CD14-positive monocyte (primary cell): ENCODE measurements around the gene KIF25. TPM values are rescaled to one million over a fixed set of nuclear protein-coding genes. Genes with fewer than 3 reads are reported as not detected.

Source experiments
- DNase-seq, 3 donors: peaks; one replicate each; pipeline ENCODE4 v3.0.0-alpha.2; 2011 to 2022
- H2AFZ ChIP-seq: 2 replicates; pipeline ENCODE4 v1.6.0; 2012; ENCODE audit warnings: mild to moderate bottlenecking, low read depth, low read length, inconsistent platforms; ENCODE audit not compliant: insufficient read depth, poor library complexity, severe bottlenecking
- H3K27ac ChIP-seq, 2 donors: 1 replicate in 1 of 2; 2 replicates in 1 of 2; pipeline ENCODE4 v1.5.1; 2012 to 2013; ENCODE audit warnings: low read length in 2 of 2, control low read depth in 1 of 2, inconsistent platforms in 1 of 2, low read depth in 1 of 2, mild to moderate bottlenecking in 1 of 2
- H3K27me3 ChIP-seq, 2 donors: one replicate each; pipeline versions ENCODE4 v1.6.0 to v1.6.1; 2011 to 2013; ENCODE audit warnings: low read length in 2 of 2; ENCODE audit not compliant: control insufficient read depth in 2 of 2, insufficient read depth in 2 of 2
- H3K36me3 ChIP-seq, 2 donors: replicated peaks in 1 of 2; 1 replicate in 1 of 2; 2 replicates in 1 of 2; pipeline versions ENCODE4 v1.5.1 to v1.6.1; 2012 to 2013; ENCODE audit warnings: low read length in 2 of 2, control low read depth in 1 of 2, inconsistent platforms in 1 of 2, mild to moderate bottlenecking in 1 of 2; ENCODE audit not compliant: insufficient read depth in 2 of 2, control insufficient read depth in 1 of 2
- H3K4me1 ChIP-seq, 2 donors: 1 replicate in 1 of 2; 2 replicates in 1 of 2; pipeline versions ENCODE4 v1.5.1 to v1.6.1; 2012 to 2013; ENCODE audit warnings: low read length in 2 of 2, control low read depth in 1 of 2, inconsistent platforms in 1 of 2, mild to moderate bottlenecking in 1 of 2, moderate library complexity in 1 of 2; ENCODE audit not compliant: insufficient read depth in 2 of 2, control insufficient read depth in 1 of 2
- H3K4me2 ChIP-seq: replicated peaks from 2 replicates; pipeline ENCODE3; 2012; ENCODE audit warnings: low read length, moderate library complexity, mild to moderate bottlenecking; ENCODE audit not compliant: poor library complexity, severe bottlenecking; ENCODE audit errors: extremely low read depth
- H3K4me3 ChIP-seq, 3 experiments: fragments of 200-600 bp in 1 of 3; sonication (generic) in 1 of 3; replicated peaks in 1 of 3; 1 replicate in 2 of 3; 2 replicates in 1 of 3; pipeline ENCODE4 v1.5.1; 2011 to 2013; ENCODE audit warnings: low read length in 3 of 3, mild to moderate bottlenecking in 3 of 3, control low read depth in 2 of 3, low read depth in 2 of 3, inconsistent platforms in 1 of 3, moderate library complexity in 1 of 3
- H3K79me2 ChIP-seq: 2 replicates; pipeline ENCODE4 v1.6.0; 2012; ENCODE audit warnings: mild to moderate bottlenecking, control low read depth, inconsistent platforms, low read length, moderate library complexity; ENCODE audit not compliant: insufficient read depth
- H3K9ac ChIP-seq: 2 replicates; pipeline ENCODE4 v1.6.0; 2017; ENCODE audit warnings: low read length, mild to moderate bottlenecking; ENCODE audit not compliant: insufficient read depth, poor library complexity, severe bottlenecking
- H3K9me3 ChIP-seq, 2 donors: replicated peaks in 1 of 2; 1 replicate in 1 of 2; 2 replicates in 1 of 2; pipeline versions ENCODE4 v1.5.1 to v1.6.1; 2012 to 2013; ENCODE audit warnings: low read length in 2 of 2, control low read depth in 1 of 2; ENCODE audit not compliant: control insufficient read depth in 1 of 2, insufficient read depth in 1 of 2
- H4K20me1 ChIP-seq: 2 replicates; pipeline ENCODE4 v1.6.0; 2012; ENCODE audit warnings: mild to moderate bottlenecking, low read length, control low read depth, moderate library complexity; ENCODE audit not compliant: insufficient read depth
- H3K27ac Mint-ChIP-seq, 7 donors: one replicate each; pipeline ENCODE4 v1.8.0; 2020; ENCODE audit warnings: mild to moderate bottlenecking in 7 of 7, mixed read lengths in 7 of 7, moderate library complexity in 6 of 7, inconsistent platforms in 2 of 7
- H3K27me3 Mint-ChIP-seq, 3 donors: one replicate each; pipeline ENCODE4 v1.8.0; 2021 to 2022; ENCODE audit warnings: low read depth in 3 of 3, mild to moderate bottlenecking in 3 of 3, mixed read lengths in 3 of 3, moderate library complexity in 3 of 3, inconsistent platforms in 1 of 3
- H3K36me3 Mint-ChIP-seq, 2 donors: one replicate each; pipeline ENCODE4 v1.8.0; 2020; ENCODE audit warnings: mixed read lengths in 2 of 2, inconsistent platforms in 1 of 2, mild to moderate bottlenecking in 1 of 2
- H3K4me1 Mint-ChIP-seq: one replicate; pipeline ENCODE4 v1.8.0; 2020; ENCODE audit warnings: mild to moderate bottlenecking, mixed read lengths
- H3K4me3 Mint-ChIP-seq, 2 donors: one replicate each; pipeline ENCODE4 v1.8.0; 2020; ENCODE audit warnings: mild to moderate bottlenecking in 2 of 2, mixed read lengths in 2 of 2, moderate library complexity in 1 of 2
- H3K9me3 Mint-ChIP-seq, 7 donors: one replicate each; pipeline ENCODE4 v1.8.0; 2020 to 2022; ENCODE audit warnings: mixed read lengths in 7 of 7, mild to moderate bottlenecking in 6 of 7, moderate library complexity in 6 of 7, inconsistent platforms in 2 of 7
- WGBS: methylation state at CpG from one replicate; pipeline ENCODE4 v1.1.5; 2013; ENCODE audit warnings: missing lambda C conversion rate; ENCODE audit not compliant: insufficient coverage; 5-methylcytosine and 5-hydroxymethylcytosine counted together
- intact Hi-C, 2 donors: fragments of 100-400 bp; cut with micrococcal nuclease; formaldehyde crosslinking; loops; one replicate each; pipeline versions ENCODE4 v1.15.0 to v1.15.1; 2023
- polyA plus RNA-seq, 3 donors: library from polyadenylated mRNA; depleted of rRNA in 1 of 3; unstranded in 2 of 3; stranded (reverse) in 1 of 3; fragments of 300-500 nt in 2 of 3; fragments of >200 nt in 1 of 3; fragmentation: Illumina TruSeq in 2 of 3; gene quantifications; 1 replicate in 2 of 3; 2 replicates in 1 of 3; pipeline ENCODE4 v1.2.3, GENCODE V29; 2012 to 2021
- TF ChIP-seq, protein P1 (sequence below): fragments of 200-600 bp; IDR thresholded peaks from one replicate; pipeline ENCODE4 v1.8.0; 2022; ENCODE audit warnings: antibody characterized with exemption, mild to moderate bottlenecking

Gene KIF25
- polyA plus RNA-seq, 3 donors, result not detected

DNA sequence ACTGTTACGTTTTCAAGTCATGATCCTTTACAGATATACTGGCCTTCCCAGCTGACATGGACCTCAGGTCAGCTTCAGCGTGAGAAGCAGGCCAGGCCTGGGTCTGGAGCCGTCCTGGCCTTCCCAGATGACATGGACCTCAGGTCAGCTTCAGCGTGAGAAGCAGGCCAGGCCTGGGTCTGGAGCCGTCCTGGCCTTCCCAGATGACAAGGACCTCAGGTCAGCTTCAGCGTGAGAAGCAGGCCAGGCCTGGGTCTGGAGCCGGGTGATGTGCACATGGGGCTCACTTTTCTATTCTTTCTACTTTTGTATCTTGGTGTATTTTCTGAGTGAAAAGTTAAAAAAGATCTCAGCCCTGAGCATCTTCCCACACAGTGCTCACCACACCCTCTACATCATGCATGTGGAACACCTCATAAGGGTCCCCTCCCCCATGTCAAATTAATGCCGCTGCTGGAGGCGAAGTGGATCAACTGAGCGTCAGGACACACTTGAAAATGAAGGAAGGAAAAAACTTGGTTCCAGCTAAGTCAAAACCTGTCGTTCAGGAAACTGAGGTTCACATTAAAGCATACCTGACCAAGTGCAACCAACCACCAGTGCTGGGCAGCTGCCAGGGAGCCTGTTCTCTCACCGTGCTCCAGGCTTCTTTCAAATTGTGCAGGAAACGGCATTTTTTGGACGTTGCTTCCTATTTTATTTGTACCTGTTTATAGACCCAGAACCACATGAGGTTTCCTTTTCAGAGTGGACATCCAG lies 32.2 kb downstream of the KIF25 start:
- H3K4me1 ChIP-seq, result no peaks in the 10 kb centered on the region
- H3K27ac Mint-ChIP-seq, result no peak overlapping the region
- H3K9me3 Mint-ChIP-seq, result peaks cover 15 to 31% (median 22%) of the 10 kb centered on the region in 7 donors
- H3K79me2 ChIP-seq, result no peaks in the 10 kb centered on the region
- H3K36me3 ChIP-seq, result no peaks in the 10 kb centered on the region
- no peaks in the 10 kb centered on the region for H3K27me3 ChIP-seq
- no peaks in the 10 kb centered on the region for H3K36me3 Mint-ChIP-seq
- no peak overlapping the region for H3K4me3 ChIP-seq
- H3K4me2 ChIP-seq, result no peak overlapping the region
- TF ChIP-seq, protein P1, sequence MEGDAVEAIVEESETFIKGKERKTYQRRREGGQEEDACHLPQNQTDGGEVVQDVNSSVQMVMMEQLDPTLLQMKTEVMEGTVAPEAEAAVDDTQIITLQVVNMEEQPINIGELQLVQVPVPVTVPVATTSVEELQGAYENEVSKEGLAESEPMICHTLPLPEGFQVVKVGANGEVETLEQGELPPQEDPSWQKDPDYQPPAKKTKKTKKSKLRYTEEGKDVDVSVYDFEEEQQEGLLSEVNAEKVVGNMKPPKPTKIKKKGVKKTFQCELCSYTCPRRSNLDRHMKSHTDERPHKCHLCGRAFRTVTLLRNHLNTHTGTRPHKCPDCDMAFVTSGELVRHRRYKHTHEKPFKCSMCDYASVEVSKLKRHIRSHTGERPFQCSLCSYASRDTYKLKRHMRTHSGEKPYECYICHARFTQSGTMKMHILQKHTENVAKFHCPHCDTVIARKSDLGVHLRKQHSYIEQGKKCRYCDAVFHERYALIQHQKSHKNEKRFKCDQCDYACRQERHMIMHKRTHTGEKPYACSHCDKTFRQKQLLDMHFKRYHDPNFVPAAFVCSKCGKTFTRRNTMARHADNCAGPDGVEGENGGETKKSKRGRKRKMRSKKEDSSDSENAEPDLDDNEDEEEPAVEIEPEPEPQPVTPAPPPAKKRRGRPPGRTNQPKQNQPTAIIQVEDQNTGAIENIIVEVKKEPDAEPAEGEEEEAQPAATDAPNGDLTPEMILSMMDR, result no peak
- H3K9ac ChIP-seq, result no peak overlapping the region
- no peak for DNase-seq
- WGBS, result 58% methylated on average over 10 of the region's 14 CpGs
- no peaks in the 10 kb centered on the region for H4K20me1 ChIP-seq
- no peak overlapping the region for H3K27ac ChIP-seq
- no peak overlapping the region for H3K4me3 Mint-ChIP-seq
- intact Hi-C loops, result no loop called here
- H3K9me3 ChIP-seq, result peaks cover 13 to 36% of the 10 kb centered on the region in 2 donors
- no peak overlapping the region for H2AFZ ChIP-seq
- H3K27me3 Mint-ChIP-seq, result peaks cover 5 to 16% (median 7%) of the 10 kb centered on the region in 3 donors
- H3K4me1 Mint-ChIP-seq, result no peaks in the 10 kb centered on the region

DNA sequence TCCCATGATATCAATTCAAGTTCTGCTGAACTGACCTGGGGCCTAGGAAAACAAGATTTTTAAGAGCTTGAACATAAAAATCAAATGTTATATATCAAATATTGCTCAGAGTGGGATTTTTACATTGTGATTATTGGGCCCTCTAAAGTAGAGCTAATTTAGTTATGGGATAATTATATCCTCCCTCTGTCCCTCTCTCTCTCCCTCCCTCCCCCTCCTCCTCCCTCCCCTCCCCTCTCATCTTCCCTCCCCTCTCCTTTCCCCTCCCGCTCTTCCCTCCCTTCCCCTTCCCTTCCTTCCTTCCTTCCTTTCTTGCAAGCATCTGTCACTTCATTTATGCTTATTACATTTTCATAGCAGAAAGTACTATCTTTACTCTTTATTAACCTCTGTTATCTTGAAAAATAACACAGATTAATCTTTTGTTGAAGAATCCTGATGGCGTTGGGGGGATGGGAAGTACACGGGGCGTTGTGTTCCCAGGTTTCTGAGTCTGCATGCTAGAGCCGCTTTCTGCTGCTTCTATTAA lies 32.8 kb downstream of the KIF25 start:
- Mint-ChIP-seq H3K4me1 (no peaks in the 10 kb centered on the region), H3K36me3 (no peaks in the 10 kb centered on the region), H3K4me3 (no peak overlapping the region), H3K27ac (no peak overlapping the region), H3K9me3 (peaks cover 16 to 37% (median 25%) of the 10 kb centered on the region in 7 donors), H3K27me3 (peaks cover 10 to 21% (median 11%) of the 10 kb centered on the region in 3 donors)
- Histone ChIP-seq H3K4me3 (no peak overlapping the region), H3K27me3 (no peaks in the 10 kb centered on the region), H2AFZ (no peak overlapping the region), H3K79me2 (no peaks in the 10 kb centered on the region), H3K9ac (no peak overlapping the region), H3K4me1 (no peaks in the 10 kb centered on the region), H3K27ac (no peak overlapping the region), H3K9me3 (peaks cover 16 to 38% of the 10 kb centered on the region in 2 donors), H4K20me1 (no peaks in the 10 kb centered on the region), H3K4me2 (no peak overlapping the region), H3K36me3 (no peaks in the 10 kb centered on the region)
- intact Hi-C loops, result no loop called here
- DNase-seq, result no peak
- WGBS, result no CpG with 5 or more reads among the region's 5 CpGs
- TF ChIP-seq, protein P1, result no peak
